Testis (tissue), 2 donors: ENCODE measurements around the gene CHRM2.

Experiments
- CTCF ChIP-seq, 3 experiments: fragments of 450-650 bp in 2 of 3; fragments of 200-600 bp in 1 of 3; sonication (generic) in 1 of 3; IDR thresholded peaks; one replicate each; pipeline ENCODE4 v1.5.1; 2016 to 2019; ENCODE audit warnings: antibody characterized with exemption in 3 of 3, mild to moderate bottlenecking in 2 of 3, moderate library complexity in 1 of 3
- POLR2A ChIP-seq: fragments of 450-650 bp; IDR thresholded peaks from one replicate; pipeline ENCODE4 v1.6.1; 2017; ENCODE audit warnings: antibody characterized with exemption, mild to moderate bottlenecking, moderate library complexity

GRCh38 chr7:137032436-137032835 lies 164.0 kb downstream of the CHRM2 start:
- no peak for TF ChIP-seq POLR2A
- TF ChIP-seq CTCF (IDR thresholded peaks at IDR 0.05): no peak
